Endothelial cell (in vitro differentiated cells): Measurements from ENCODE around the gene SYT2. TPM values are rescaled to one million over a fixed set of nuclear protein-coding genes. Genes with fewer than 3 reads are reported as not detected.

ENCODE experiments used
- DNase-seq: peaks from one replicate; pipeline ENCODE4 v3.0.0; 2021; ENCODE audit warnings: low spot score
- H3K27ac Mint-ChIP-seq: one replicate; pipeline ENCODE4 v1.8.0; 2021; ENCODE audit warnings: mixed read lengths, inconsistent platforms; ENCODE audit not compliant: unreplicated experiment
- H3K27me3 Mint-ChIP-seq: one replicate; pipeline ENCODE4 v1.8.0; 2021; ENCODE audit warnings: mild to moderate bottlenecking, moderate library complexity, mixed read lengths, inconsistent platforms; ENCODE audit not compliant: unreplicated experiment
- H3K36me3 Mint-ChIP-seq: one replicate; pipeline ENCODE4 v1.8.0; 2021; ENCODE audit warnings: mild to moderate bottlenecking, low read depth, mixed read lengths, inconsistent platforms; ENCODE audit not compliant: unreplicated experiment
- H3K4me1 Mint-ChIP-seq: one replicate; pipeline ENCODE4 v1.8.0; 2021; ENCODE audit warnings: mild to moderate bottlenecking, mixed read lengths, inconsistent platforms; ENCODE audit not compliant: unreplicated experiment
- H3K4me3 Mint-ChIP-seq: one replicate; pipeline ENCODE4 v1.8.0; 2021; ENCODE audit warnings: mild to moderate bottlenecking, mixed read lengths, inconsistent platforms; ENCODE audit not compliant: unreplicated experiment
- H3K9me3 Mint-ChIP-seq: one replicate; pipeline ENCODE4 v1.8.0; 2021; ENCODE audit warnings: mixed read lengths, inconsistent platforms; ENCODE audit not compliant: unreplicated experiment
- total RNA-seq: library from RNA; stranded (reverse); fragmentation: NEBNext Ultra II Directional; extraction: Animal tissue kit (Norgen Biotek cat#: 25700); gene quantifications from one replicate; pipeline ENCODE4 v1.2.1, GENCODE V29; 2021; ENCODE audit not compliant: unreplicated experiment
- TF ChIP-seq, protein P1 (sequence below): fragments of 200-600 bp; sonication (generic); IDR thresholded peaks from one replicate; pipeline ENCODE4 v1.5.0; 2021; ENCODE audit warnings: antibody characterized with exemption; ENCODE audit not compliant: unreplicated experiment

Gene SYT2
- total RNA-seq, 1 donor from 2014 or later, result 0.33 TPM

DNA sequence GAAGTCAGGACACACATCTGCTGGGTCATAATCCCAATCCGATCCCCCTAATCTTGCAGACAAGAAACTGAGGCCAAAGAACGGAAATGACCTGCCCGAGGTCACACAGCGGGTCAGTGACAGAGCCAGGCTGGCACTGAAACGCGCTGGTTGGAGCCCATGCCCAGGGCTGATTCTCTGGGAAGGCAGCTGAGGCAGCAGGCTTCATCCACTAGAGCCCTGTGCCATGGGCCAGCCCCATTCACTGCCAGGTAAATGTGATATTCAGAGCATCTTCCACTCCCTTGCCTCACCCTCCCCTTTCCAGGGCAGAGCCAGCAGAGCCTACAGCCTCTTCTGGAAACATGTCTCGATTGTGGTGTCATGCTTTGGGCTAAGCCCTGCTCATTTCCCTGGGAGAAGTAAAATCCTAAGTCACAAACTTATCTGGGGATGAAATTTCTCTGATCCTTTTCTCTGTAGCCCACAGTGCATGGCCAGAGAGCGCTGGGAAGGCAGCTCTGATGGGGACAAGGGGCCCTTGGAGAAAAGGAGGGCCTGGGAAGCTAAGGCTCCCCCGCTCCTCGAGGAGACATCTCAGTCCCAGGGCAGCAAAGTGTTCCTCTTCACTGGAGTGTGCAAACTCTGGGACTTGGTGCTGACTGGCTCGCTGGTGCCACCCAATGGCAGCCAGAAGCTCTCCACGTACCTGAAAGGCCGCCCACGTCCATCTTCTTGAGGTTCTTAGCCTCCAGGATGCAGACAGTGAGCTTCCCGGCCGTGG lies 110.4 kb downstream of the SYT2 start:
- Mint-ChIP-seq H3K36me3 (no peaks in the 10 kb centered on the region), H3K4me3 (no peak overlapping the region), H3K27me3 (peaks cover 12% of the 10 kb centered on the region), H3K4me1 (peaks cover 2% of the 10 kb centered on the region), H3K9me3 (no peaks in the 10 kb centered on the region), H3K27ac (no peak overlapping the region)
- TF ChIP-seq, protein P1, sequence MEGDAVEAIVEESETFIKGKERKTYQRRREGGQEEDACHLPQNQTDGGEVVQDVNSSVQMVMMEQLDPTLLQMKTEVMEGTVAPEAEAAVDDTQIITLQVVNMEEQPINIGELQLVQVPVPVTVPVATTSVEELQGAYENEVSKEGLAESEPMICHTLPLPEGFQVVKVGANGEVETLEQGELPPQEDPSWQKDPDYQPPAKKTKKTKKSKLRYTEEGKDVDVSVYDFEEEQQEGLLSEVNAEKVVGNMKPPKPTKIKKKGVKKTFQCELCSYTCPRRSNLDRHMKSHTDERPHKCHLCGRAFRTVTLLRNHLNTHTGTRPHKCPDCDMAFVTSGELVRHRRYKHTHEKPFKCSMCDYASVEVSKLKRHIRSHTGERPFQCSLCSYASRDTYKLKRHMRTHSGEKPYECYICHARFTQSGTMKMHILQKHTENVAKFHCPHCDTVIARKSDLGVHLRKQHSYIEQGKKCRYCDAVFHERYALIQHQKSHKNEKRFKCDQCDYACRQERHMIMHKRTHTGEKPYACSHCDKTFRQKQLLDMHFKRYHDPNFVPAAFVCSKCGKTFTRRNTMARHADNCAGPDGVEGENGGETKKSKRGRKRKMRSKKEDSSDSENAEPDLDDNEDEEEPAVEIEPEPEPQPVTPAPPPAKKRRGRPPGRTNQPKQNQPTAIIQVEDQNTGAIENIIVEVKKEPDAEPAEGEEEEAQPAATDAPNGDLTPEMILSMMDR, result peak; percentile 43
- DNase-seq, result peak; percentile 67

DNA sequence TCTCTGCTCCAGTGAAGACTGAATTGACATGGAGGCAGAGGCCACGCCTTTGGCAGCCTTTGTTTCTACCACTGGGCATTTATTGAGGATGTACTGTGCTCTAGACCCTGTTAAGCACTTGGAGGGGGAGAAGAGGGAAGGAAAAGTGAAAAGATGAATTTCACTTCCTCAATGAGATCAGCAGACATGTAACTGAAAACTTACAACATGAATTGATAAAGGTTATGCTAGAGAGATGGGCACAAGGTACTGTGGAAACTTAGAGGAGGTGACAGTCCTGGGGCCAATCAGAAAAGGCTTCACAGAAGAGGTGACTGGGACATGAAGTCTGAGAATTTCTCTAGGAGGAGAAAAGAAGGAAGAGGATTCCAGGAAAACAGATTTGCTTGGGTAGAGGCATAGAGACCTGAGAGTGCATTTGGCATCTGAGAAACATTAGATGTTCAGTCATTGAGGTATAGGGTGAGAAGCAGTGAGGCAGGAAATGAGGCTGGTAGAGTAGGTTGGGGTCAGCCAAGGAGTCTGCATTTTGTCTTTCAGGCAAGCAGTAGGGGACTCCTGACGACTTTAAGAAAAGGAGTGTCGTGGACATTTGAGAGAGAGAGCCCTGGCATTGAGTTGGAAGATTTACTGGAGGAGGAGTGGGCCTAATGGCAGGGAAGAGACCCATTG lies 113.0 kb downstream of the SYT2 start:
- TF ChIP-seq, protein P1, result no peak
- no peak for DNase-seq
- Mint-ChIP-seq H3K4me1 (peaks cover 2% of the 10 kb centered on the region), H3K27ac (no peak overlapping the region), H3K27me3 (peaks cover 9% of the 10 kb centered on the region), H3K9me3 (no peaks in the 10 kb centered on the region), H3K36me3 (no peaks in the 10 kb centered on the region), H3K4me3 (no peak overlapping the region)

DNA sequence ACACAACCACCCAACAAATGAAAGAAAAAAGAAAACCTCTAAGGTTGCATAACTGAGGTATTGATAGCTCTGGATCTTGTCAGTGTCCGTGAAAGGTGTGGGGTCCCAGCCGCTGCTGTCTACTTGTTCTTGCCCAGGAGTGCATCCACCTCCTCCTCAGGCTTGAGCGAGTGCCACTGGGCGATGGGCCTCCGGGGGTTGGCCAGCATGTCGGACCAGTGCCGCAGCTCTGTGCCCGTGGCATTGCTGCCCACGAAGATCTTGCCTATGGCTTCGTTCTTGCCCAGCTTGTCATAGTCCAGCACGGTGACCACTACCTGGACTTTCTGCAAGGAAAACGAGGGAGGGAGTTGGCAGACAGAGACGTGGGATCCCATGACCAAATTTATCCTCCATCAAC lies 113.6 kb downstream of the SYT2 start:
- TF ChIP-seq, protein P1, result no peak
- no peaks in the 10 kb centered on the region for H3K36me3 Mint-ChIP-seq
- no peak overlapping the region for H3K4me3 Mint-ChIP-seq
- no peak for DNase-seq
- peaks cover 2% of the 10 kb centered on the region for H3K4me1 Mint-ChIP-seq
- H3K9me3 Mint-ChIP-seq, result no peaks in the 10 kb centered on the region
- H3K27me3 Mint-ChIP-seq, result peaks cover 9% of the 10 kb centered on the region
- no peak overlapping the region for H3K27ac Mint-ChIP-seq

DNA sequence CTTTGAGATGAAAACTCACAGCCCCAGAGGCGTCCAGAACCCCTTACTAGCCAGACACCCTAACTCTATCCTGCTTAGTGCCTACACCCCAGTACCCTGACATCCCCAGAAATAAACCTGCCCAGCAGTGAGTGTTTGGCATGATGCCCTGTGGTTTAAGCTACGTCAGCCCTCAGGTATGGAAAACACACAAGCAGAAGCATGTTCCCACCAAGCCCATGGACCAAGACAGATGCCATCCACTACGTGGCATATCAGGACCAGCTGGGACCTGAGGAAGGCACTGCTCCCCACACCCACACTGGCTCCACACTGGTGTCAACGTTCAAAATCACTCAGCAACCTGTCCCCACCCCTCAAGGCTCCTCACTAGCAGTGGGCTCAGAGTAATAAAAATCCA lies 116.4 kb downstream of the SYT2 start:
- Mint-ChIP-seq H3K4me3 (peak overlapping the region; percentile 19), H3K27ac (no peak overlapping the region), H3K4me1 (peaks cover 9% of the 10 kb centered on the region), H3K9me3 (no peaks in the 10 kb centered on the region), H3K36me3 (no peaks in the 10 kb centered on the region), H3K27me3 (peaks cover 9% of the 10 kb centered on the region)
- DNase-seq, result no peak
- TF ChIP-seq, protein P1, result no peak

DNA sequence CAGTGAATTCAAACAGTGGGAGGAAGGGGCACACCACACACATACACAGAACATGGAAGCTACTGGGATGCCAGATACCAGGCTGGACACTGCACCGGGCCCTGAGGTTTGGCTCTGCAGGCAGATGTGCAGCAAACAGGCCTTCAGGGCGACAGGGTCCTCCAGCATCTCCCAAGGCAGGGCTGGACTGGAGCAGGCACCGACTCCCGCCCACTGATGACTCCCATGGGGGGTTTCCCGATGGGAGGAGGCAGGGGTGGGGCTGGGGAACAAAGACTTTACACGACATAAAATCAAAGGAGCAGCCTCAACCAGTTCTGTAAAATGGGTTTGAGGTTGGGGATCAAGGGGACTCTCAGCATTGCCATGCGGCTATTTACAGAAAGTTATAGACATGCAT lies 118.1 kb downstream of the SYT2 start:
- no peak overlapping the region for H3K27ac Mint-ChIP-seq
- no peak for DNase-seq
- H3K36me3 Mint-ChIP-seq, result no peaks in the 10 kb centered on the region
- TF ChIP-seq, protein P1, result no peak
- H3K9me3 Mint-ChIP-seq, result no peaks in the 10 kb centered on the region
- H3K4me1 Mint-ChIP-seq, result peaks cover 9% of the 10 kb centered on the region
- H3K27me3 Mint-ChIP-seq, result peaks cover 6% of the 10 kb centered on the region
- H3K4me3 Mint-ChIP-seq, result no peak overlapping the region
